Measurements from ENCODE around the gene ELSPBP1.
"Not testable (repeated sequence)": the region's sequence is repeated elsewhere in the genome, so short reads cannot be mapped to it uniquely, and the experiment has no call there.

Gene ELSPBP1

GRCh38 chr19:47994209-47994802 is at the start of gene ELSPBP1:
TSS of gene ELSPBP1 (plus strand) at chr19:47994632. CDS start at chr19:48008668, 14,036 bp downstream.
- TF ChIP-seq CTCF (IDR thresholded peaks at IDR 0.05; ENCODE audit: low read depth, low read length): no peak
- DNase-seq: peak; percentile 76
- Histone ChIP-seq H3K9me3 (ENCODE audit: severe bottlenecking) (peaks cover 4% of the 10 kb centered on the region), H3K27me3 (ENCODE audit: insufficient read depth, low read depth, severe bottlenecking) (no peaks in the 10 kb centered on the region), H3K27ac (peak within 1 kb of the TSS; percentile 87), H3K4me3 (ENCODE audit: low read depth, low read length) (no peak within 1 kb of the TSS), H3K36me3 (no peaks in the 10 kb centered on the region)

- DNase-seq; H3K27me3 ChIP-seq (ENCODE audit: insufficient read depth, low read depth, severe bottlenecking); H3K27ac ChIP-seq; H3K9me3 ChIP-seq (ENCODE audit: severe bottlenecking); H3K4me3 ChIP-seq (ENCODE audit: low read depth, low read length); H3K36me3 ChIP-seq: not testable (repeated sequence)
These were observed 44.4 kb upstream of the ELSPBP1 start for GRCh38 chr19:47949852-47950521.

- H3K27ac ChIP-seq; H3K36me3 ChIP-seq; H3K9me3 ChIP-seq (ENCODE audit: severe bottlenecking); H3K4me3 ChIP-seq (ENCODE audit: low read depth, low read length); DNase-seq; H3K27me3 ChIP-seq (ENCODE audit: insufficient read depth, low read depth, severe bottlenecking): not testable (repeated sequence)
These were observed 42.3 kb upstream of the ELSPBP1 start for GRCh38 chr19:47952132-47952531.

GRCh38 chr19:47955936-47956335 is 38.5 kb upstream of the ELSPBP1 start:
- DNase-seq; H3K27ac ChIP-seq; H3K4me3 ChIP-seq (ENCODE audit: low read depth, low read length); H3K9me3 ChIP-seq (ENCODE audit: severe bottlenecking); H3K36me3 ChIP-seq; H3K27me3 ChIP-seq (ENCODE audit: insufficient read depth, low read depth, severe bottlenecking): not testable (repeated sequence)

GRCh38 chr19:47973529-47973928 is 20.9 kb upstream of the ELSPBP1 start:
- no peak for DNase-seq
- H3K9me3 ChIP-seq (ENCODE audit: severe bottlenecking): peaks cover 11% of the 10 kb centered on the region
- TF ChIP-seq CTCF (IDR thresholded peaks at IDR 0.05; ENCODE audit: low read depth, low read length): no peak

GRCh38 chr19:47991191-47991808 is 3.1 kb upstream of the ELSPBP1 start:
- no peak for DNase-seq
- Histone ChIP-seq H3K27me3 (ENCODE audit: insufficient read depth, low read depth, severe bottlenecking) (no peaks in the 10 kb centered on the region), H3K4me3 (ENCODE audit: low read depth, low read length) (no peak overlapping the region), H3K36me3 (no peaks in the 10 kb centered on the region), H3K9me3 (ENCODE audit: severe bottlenecking) (peaks cover 3% of the 10 kb centered on the region), H3K27ac (no peak overlapping the region)
- TF ChIP-seq CTCF (IDR thresholded peaks at IDR 0.05; ENCODE audit: low read depth, low read length): no peak

More at GRCh38 chr19:47973529-47973928, 20.9 kb upstream of the ELSPBP1 start:
- no peak overlapping the region for H3K27ac ChIP-seq
- no peaks in the 10 kb centered on the region for H3K27me3 ChIP-seq (ENCODE audit: insufficient read depth, low read depth, severe bottlenecking)
- no peaks in the 10 kb centered on the region for H3K36me3 ChIP-seq
- H3K4me3 ChIP-seq (ENCODE audit: low read depth, low read length): no peak overlapping the region

GRCh38 chr19:47992070-47992469 is 2.4 kb upstream of the ELSPBP1 start, which contains the start of gene BSPH1:
TSS of gene BSPH1 (minus strand) at chr19:47992170. CDS start at chr19:47992081, 89 bp downstream.
- TF ChIP-seq CTCF (IDR thresholded peaks at IDR 0.05; ENCODE audit: low read depth, low read length): no peak
- Histone ChIP-seq H3K9me3 (ENCODE audit: severe bottlenecking) (peaks cover 4% of the 10 kb centered on the region), H3K27me3 (ENCODE audit: insufficient read depth, low read depth, severe bottlenecking) (no peaks in the 10 kb centered on the region), H3K4me3 (ENCODE audit: low read depth, low read length) (no peak within 1 kb of the TSS), H3K36me3 (no peaks in the 10 kb centered on the region), H3K27ac (no peak within 1 kb of the TSS)
- DNase-seq: no peak

Data from WERI-Rb-1 (cell line).